NAMALWA (cell line): ENCODE measurements around the gene LIPC.

Source experiments
- DNase-seq: peaks from one replicate; pipeline ENCODE4 v3.0.0-alpha.2; 2015; ENCODE audit warnings: low spot score

LIPC gene

GRCh38 chr15:58436552-58436951 lies 4.8 kb downstream of the LIPC start:
- no peak for DNase-seq

- no peak for DNase-seq
These were observed 5.8 kb downstream of the LIPC start for GRCh38 chr15:58437531-58438105.

GRCh38 chr15:58438111-58438510 lies 6.3 kb downstream of the LIPC start:
- DNase-seq = no peak

GRCh38 chr15:58438956-58439355 lies 7.2 kb downstream of the LIPC start:
- peak; percentile 54 for DNase-seq

GRCh38 chr15:58440158-58440910 lies 8.5 kb downstream of the LIPC start:
- DNase-seq = no peak

- no peak for DNase-seq
These were observed 9.1 kb downstream of the LIPC start for GRCh38 chr15:58440922-58441321.

GRCh38 chr15:58441376-58442070 lies 9.7 kb downstream of the LIPC start:
- no peak for DNase-seq

GRCh38 chr15:58442122-58442521 lies 10.3 kb downstream of the LIPC start:
- no peak for DNase-seq

- no peak for DNase-seq
These were observed 11.5 kb downstream of the LIPC start for GRCh38 chr15:58443308-58443707.

- DNase-seq = no peak
These were observed 12.3 kb downstream of the LIPC start for GRCh38 chr15:58444056-58444455.

- no peak for DNase-seq
These were observed 13.0 kb downstream of the LIPC start for GRCh38 chr15:58444658-58445332.

GRCh38 chr15:58445865-58446264 lies 14.1 kb downstream of the LIPC start:
- DNase-seq = no peak

GRCh38 chr15:58446521-58446920 lies 14.7 kb downstream of the LIPC start:
- no peak for DNase-seq

- no peak for DNase-seq
These were observed 15.7 kb downstream of the LIPC start for GRCh38 chr15:58447271-58448010.

GRCh38 chr15:58448331-58448730 lies 16.5 kb downstream of the LIPC start:
- DNase-seq = no peak

GRCh38 chr15:58448906-58449305 lies 17.1 kb downstream of the LIPC start:
- DNase-seq = no peak

- no peak for DNase-seq
These were observed 20.0 kb downstream of the LIPC start for GRCh38 chr15:58451826-58452225.

- no peak for DNase-seq
These were observed 21.0 kb downstream of the LIPC start for GRCh38 chr15:58452775-58453174.

GRCh38 chr15:58453931-58454793 lies 22.4 kb downstream of the LIPC start:
- DNase-seq = no peak

- no peak for DNase-seq
These were observed 23.2 kb downstream of the LIPC start for GRCh38 chr15:58454950-58455401.

GRCh38 chr15:58457466-58457965 lies 25.7 kb downstream of the LIPC start:
- no peak for DNase-seq
